Measurements from ENCODE around the gene FSTL5. TPM values are rescaled to one million over a fixed set of nuclear protein-coding genes. Genes with fewer than 3 reads are reported as not detected.

The FSTL5 gene
- total and polyA plus RNA-seq, 2 experiments from 2014 or later = 0.12 to 0.59 TPM

GRCh38 chr4:161530710-161531109 is 633.1 kb downstream of the FSTL5 start:
- Histone ChIP-seq H3K9me3 (ENCODE audit: low read depth) (no peaks in the 10 kb centered on the region), H3K27me3 (no peaks in the 10 kb centered on the region), H3K4me3 (no peak overlapping the region), H3K36me3 (no peaks in the 10 kb centered on the region), H3K4me1 (ENCODE audit: low read depth) (no peaks in the 10 kb centered on the region), H3K27ac (no peak overlapping the region)
- TF ChIP-seq CTCF (IDR thresholded peaks at IDR 0.05; ENCODE audit: low read depth, low read length) = no peak
- no peak for DNase-seq (ENCODE audit: low read depth in 1 of 2, low spot score in 1 of 2)

GRCh38 chr4:161525121-161525520 is 638.7 kb downstream of the FSTL5 start:
- H3K9me3 ChIP-seq (ENCODE audit: low read depth) = no peaks in the 10 kb centered on the region
- TF ChIP-seq CTCF (IDR thresholded peaks at IDR 0.05; ENCODE audit: low read depth, low read length) = no peak
- H3K4me1 ChIP-seq (ENCODE audit: low read depth) = no peaks in the 10 kb centered on the region
- no peak overlapping the region for H3K4me3 ChIP-seq
- no peaks in the 10 kb centered on the region for H3K27me3 ChIP-seq
- no peaks in the 10 kb centered on the region for H3K36me3 ChIP-seq
- no peak for DNase-seq (ENCODE audit: low read depth in 1 of 2, low spot score in 1 of 2)
- no peak overlapping the region for H3K27ac ChIP-seq

- no peak for TF ChIP-seq CTCF (IDR thresholded peaks at IDR 0.05; ENCODE audit: low read depth, low read length)
- Histone ChIP-seq H3K27me3 (no peaks in the 10 kb centered on the region), H3K4me3 (no peak overlapping the region)
These were observed 641.8 kb downstream of the FSTL5 start for GRCh38 chr4:161522031-161522430.

GRCh38 chr4:161519611-161520010 is 644.2 kb downstream of the FSTL5 start:
- no peaks in the 10 kb centered on the region for H3K36me3 ChIP-seq
- no peak overlapping the region for H3K27ac ChIP-seq
- no peak for DNase-seq (ENCODE audit: low read depth in 1 of 2, low spot score in 1 of 2)
- H3K4me3 ChIP-seq = no peak overlapping the region
- H3K9me3 ChIP-seq (ENCODE audit: low read depth) = no peaks in the 10 kb centered on the region
- no peaks in the 10 kb centered on the region for H3K27me3 ChIP-seq
- no peak for TF ChIP-seq CTCF (IDR thresholded peaks at IDR 0.05; ENCODE audit: low read depth, low read length)
- H3K4me1 ChIP-seq (ENCODE audit: low read depth) = no peaks in the 10 kb centered on the region

More at GRCh38 chr4:161522031-161522430, 641.8 kb downstream of the FSTL5 start:
- DNase-seq (ENCODE audit: low read depth in 1 of 2, low spot score in 1 of 2) = peak; percentile 0 to 8
- H3K27ac ChIP-seq = no peak overlapping the region
- no peaks in the 10 kb centered on the region for H3K9me3 ChIP-seq (ENCODE audit: low read depth)
- no peaks in the 10 kb centered on the region for H3K36me3 ChIP-seq
- H3K4me1 ChIP-seq (ENCODE audit: low read depth) = no peaks in the 10 kb centered on the region

- Histone ChIP-seq H3K4me3 (no peak overlapping the region), H3K9me3 (ENCODE audit: low read depth) (no peaks in the 10 kb centered on the region), H3K27ac (no peak overlapping the region), H3K27me3 (no peaks in the 10 kb centered on the region), H3K36me3 (no peaks in the 10 kb centered on the region), H3K4me1 (ENCODE audit: low read depth) (no peaks in the 10 kb centered on the region)
- DNase-seq (ENCODE audit: low read depth in 1 of 2, low spot score in 1 of 2) = no peak
- no peak for TF ChIP-seq CTCF (IDR thresholded peaks at IDR 0.05; ENCODE audit: low read depth, low read length)
These were observed 645.9 kb downstream of the FSTL5 start for GRCh38 chr4:161517941-161518340.

GRCh38 chr4:161505141-161505540 is 658.7 kb downstream of the FSTL5 start:
- no peak overlapping the region for H3K27ac ChIP-seq
- no peak for DNase-seq (ENCODE audit: low read depth in 1 of 2, low spot score in 1 of 2)
- H3K9me3 ChIP-seq (ENCODE audit: low read depth) = no peaks in the 10 kb centered on the region
- no peak overlapping the region for H3K4me3 ChIP-seq
- TF ChIP-seq CTCF (IDR thresholded peaks at IDR 0.05; ENCODE audit: low read depth, low read length) = no peak
- no peaks in the 10 kb centered on the region for H3K27me3 ChIP-seq
- no peaks in the 10 kb centered on the region for H3K36me3 ChIP-seq
- H3K4me1 ChIP-seq (ENCODE audit: low read depth) = no peaks in the 10 kb centered on the region
